ENCODE measurements around the gene VTI1A. TPM values are rescaled to one million over a fixed set of nuclear protein-coding genes. Genes with fewer than 3 reads are reported as not detected.

The VTI1A gene
- total and polyA plus RNA-seq, 2 of the 13 experiments (the other 11 are each of a cell fraction or from before 2014, with no cell fraction given) = 11.7 to 32.7 TPM

- TF ChIP-seq ZNF646 (CRISPR knock-in tag; IDR thresholded peaks at IDR 0.05) = no peak
- no peak for TF ChIP-seq HMG20A (CRISPR knock-in tag; IDR thresholded peaks at IDR 0.05; ENCODE audit: borderline replicate concordance)
- no peak for TF ChIP-seq ZNF441 (CRISPR knock-in tag; IDR thresholded peaks at IDR 0.05; ENCODE audit: borderline replicate concordance)
- no peak for TF ChIP-seq MED8 (CRISPR knock-in tag; IDR thresholded peaks at IDR 0.05; ENCODE audit: insufficient replicate concordance)
- no peak for TF ChIP-seq TAF1 (CRISPR knock-in tag; IDR thresholded peaks at IDR 0.05)
- TF ChIP-seq ZNF496 (CRISPR knock-in tag; IDR thresholded peaks at IDR 0.05; ENCODE audit: insufficient replicate concordance) = no peak
- TF ChIP-seq DMTF1 (CRISPR knock-in tag; IDR thresholded peaks at IDR 0.05) = no peak
- TF ChIP-seq RBM22 (optimal IDR thresholded peaks at IDR 0.05; ENCODE audit: low read length) = no peak
- no peak for TF ChIP-seq PCBP1 (IDR thresholded peaks at IDR 0.05; ENCODE audit: borderline replicate concordance, low read depth, low read length)
- TF ChIP-seq BCL3 (CRISPR knock-in tag; IDR thresholded peaks at IDR 0.05) = no peak
- no peak for TF ChIP-seq HNF4A (CRISPR knock-in tag; IDR thresholded peaks at IDR 0.05)
- no peak for TF ChIP-seq DDIT3 (CRISPR knock-in tag; IDR thresholded peaks at IDR 0.05)
- no peak for TF ChIP-seq HNF1B (CRISPR knock-in tag; IDR thresholded peaks at IDR 0.05)
- no peak for TF ChIP-seq NFYC (CRISPR knock-in tag; IDR thresholded peaks at IDR 0.05)
- no peak for TF ChIP-seq ETV6 (CRISPR knock-in tag; conservative IDR thresholded peaks at IDR 0.05)
- peak; percentile 56 for TF ChIP-seq MAFF (IDR thresholded peaks at IDR 0.05; ENCODE audit: low read depth, low read length)
- no peak for TF ChIP-seq ZNF841 (CRISPR knock-in tag; IDR thresholded peaks at IDR 0.05; ENCODE audit: borderline replicate concordance)
These were observed 70.4 kb downstream of the VTI1A start (continued) for GRCh38 chr10:112517451-112517862.

Data from HepG2 (cell line).